Astrocyte of the hippocampus (primary cell): ENCODE data around the gene GLCCI1.
A peak's percentile ranks its signal among the peaks of the same experiment; 100 is the strongest.

ENCODE experiments used
- DNase-seq: peaks from one replicate; pipeline ENCODE4 v3.0.0; 2011; ENCODE audit warnings: low read depth, low spot score

GLCCI1 gene

GRCh38 chr7:7968544-7969305, at the start of gene GLCCI1:
GLCCI1 (plus strand) TSS chr7:7968796; CDS start chr7:7969351, 555 bp downstream.
- peak; percentile 98 for DNase-seq

- no peak for DNase-seq
Observed at GRCh38 chr7:7919449-7919945, 49.1 kb upstream of the GLCCI1 start.

- no peak for DNase-seq
Observed at GRCh38 chr7:7920056-7920455, 48.5 kb upstream of the GLCCI1 start.

GRCh38 chr7:7920481-7920880, 48.1 kb upstream of the GLCCI1 start:
- peak; percentile 15 for DNase-seq

GRCh38 chr7:7921830-7922229, 46.8 kb upstream of the GLCCI1 start:
- DNase-seq: no peak

GRCh38 chr7:7922684-7923385, 45.8 kb upstream of the GLCCI1 start:
- peak; percentile 16 for DNase-seq

- no peak for DNase-seq
Observed at GRCh38 chr7:7923818-7924217, 44.8 kb upstream of the GLCCI1 start.

GRCh38 chr7:7924303-7924702, 44.3 kb upstream of the GLCCI1 start:
- no peak for DNase-seq

- DNase-seq: no peak
Observed at GRCh38 chr7:7931626-7932025, 37.0 kb upstream of the GLCCI1 start.

GRCh38 chr7:7932553-7932952, 36.0 kb upstream of the GLCCI1 start:
- DNase-seq: no peak

- no peak for DNase-seq
Observed at GRCh38 chr7:7933915-7934526, 34.6 kb upstream of the GLCCI1 start.

GRCh38 chr7:7934945-7935344, 33.7 kb upstream of the GLCCI1 start:
- no peak for DNase-seq

- DNase-seq: no peak
Observed at GRCh38 chr7:7938471-7938870, 30.1 kb upstream of the GLCCI1 start.

- no peak for DNase-seq
Observed at GRCh38 chr7:7943951-7944350, 24.6 kb upstream of the GLCCI1 start.

GRCh38 chr7:7944619-7945282, 23.8 kb upstream of the GLCCI1 start:
- no peak for DNase-seq

GRCh38 chr7:7946486-7946885, 22.1 kb upstream of the GLCCI1 start:
- DNase-seq: peak; percentile 40

- DNase-seq: no peak
Observed at GRCh38 chr7:7948232-7948631, 20.4 kb upstream of the GLCCI1 start.

GRCh38 chr7:7953806-7954205, 14.8 kb upstream of the GLCCI1 start:
- no peak for DNase-seq

- DNase-seq: peak; percentile 29
Observed at GRCh38 chr7:7956531-7957128, 12.0 kb upstream of the GLCCI1 start.

- DNase-seq: no peak
Observed at GRCh38 chr7:7957513-7957912, 11.1 kb upstream of the GLCCI1 start.

- no peak for DNase-seq
Observed at GRCh38 chr7:7959979-7960670, 8.5 kb upstream of the GLCCI1 start.
